Spleen (tissue), 7 donors: ENCODE results near the gene OR2T6.

ENCODE experiments used
- POLR2A ChIP-seq, 3 donors: fragments of 450-650 bp; IDR thresholded peaks; one replicate each; pipeline ENCODE4 v1.5.1; 2017; ENCODE audit warnings: antibody characterized with exemption in 3 of 3, mild to moderate bottlenecking in 1 of 3
- POLR2AphosphoS5 ChIP-seq, 3 donors: sonication (generic); formaldehyde crosslinking; IDR thresholded peaks; one replicate each; pipeline ENCODE4 v1.5.1; 2017; ENCODE audit warnings: antibody characterized with exemption in 3 of 3
- TF ChIP-seq, protein P1 (sequence below), 11 experiments: fragments of 200-600 bp in 7 of 11; fragments of 450-650 bp in 4 of 11; sonication (generic) in 4 of 11; IDR thresholded peaks in 8 of 11; conservative IDR thresholded peaks in 3 of 11; 1 replicate in 7 of 11; 2 replicates in 4 of 11; pipeline versions ENCODE4 v1.4.0 to v1.8.0; 2016 to 2021; ENCODE audit warnings: antibody characterized with exemption in 11 of 11, inconsistent platforms in 4 of 11, mild to moderate bottlenecking in 1 of 11
- donor health status: DM: no; HTN: no; CAD: no; lungs with moderate emphysema.
- donor health status: DM: no; HTN: no; CAD: no.
- donor health status: DM: no; HTN: no; CAD: no.

DNA sequence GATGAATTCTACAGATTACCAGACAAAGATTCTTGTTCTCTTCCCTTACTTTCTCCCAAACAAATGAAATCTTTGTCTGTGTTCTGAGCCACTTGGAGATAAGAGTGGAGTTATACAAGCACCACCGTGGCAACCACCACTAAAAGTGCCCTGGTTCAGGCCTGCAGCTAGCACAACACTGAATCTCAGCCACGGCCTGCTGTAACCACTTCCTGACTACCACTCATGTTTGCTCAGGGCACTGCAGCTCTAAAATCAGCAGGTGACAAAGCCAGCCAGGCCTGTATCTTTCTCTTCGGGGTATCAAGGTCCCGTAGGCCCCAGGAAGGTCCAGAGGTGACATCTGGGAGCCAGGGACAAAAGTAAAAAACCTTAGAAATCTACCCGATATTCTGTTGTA lies 3.2 kb upstream of the OR2T6 start:
- TF ChIP-seq, protein P1, sequence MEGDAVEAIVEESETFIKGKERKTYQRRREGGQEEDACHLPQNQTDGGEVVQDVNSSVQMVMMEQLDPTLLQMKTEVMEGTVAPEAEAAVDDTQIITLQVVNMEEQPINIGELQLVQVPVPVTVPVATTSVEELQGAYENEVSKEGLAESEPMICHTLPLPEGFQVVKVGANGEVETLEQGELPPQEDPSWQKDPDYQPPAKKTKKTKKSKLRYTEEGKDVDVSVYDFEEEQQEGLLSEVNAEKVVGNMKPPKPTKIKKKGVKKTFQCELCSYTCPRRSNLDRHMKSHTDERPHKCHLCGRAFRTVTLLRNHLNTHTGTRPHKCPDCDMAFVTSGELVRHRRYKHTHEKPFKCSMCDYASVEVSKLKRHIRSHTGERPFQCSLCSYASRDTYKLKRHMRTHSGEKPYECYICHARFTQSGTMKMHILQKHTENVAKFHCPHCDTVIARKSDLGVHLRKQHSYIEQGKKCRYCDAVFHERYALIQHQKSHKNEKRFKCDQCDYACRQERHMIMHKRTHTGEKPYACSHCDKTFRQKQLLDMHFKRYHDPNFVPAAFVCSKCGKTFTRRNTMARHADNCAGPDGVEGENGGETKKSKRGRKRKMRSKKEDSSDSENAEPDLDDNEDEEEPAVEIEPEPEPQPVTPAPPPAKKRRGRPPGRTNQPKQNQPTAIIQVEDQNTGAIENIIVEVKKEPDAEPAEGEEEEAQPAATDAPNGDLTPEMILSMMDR (IDR thresholded peaks at IDR 0.05 in 8 of 11, conservative IDR thresholded peaks at IDR 0.05 in 3 of 11), result no peak
- TF ChIP-seq POLR2AphosphoS5 (IDR thresholded peaks at IDR 0.05), result no peak
- TF ChIP-seq POLR2A (IDR thresholded peaks at IDR 0.05), result no peak
